GM12878 (cell line): ENCODE measurements around the gene TEPSIN. TPM values are rescaled to one million over a fixed set of nuclear protein-coding genes. Genes with fewer than 3 reads are reported as not detected.

ENCODE experiments used
- ATAC-seq: fragments of 200-7000 bp; cut with Tn5 transposase; 3 replicates; pipeline ENCODE4 v1.9.1; 2020; ENCODE audit warnings: mild to moderate bottlenecking, moderate library complexity
- BruUV-seq: library from RNA; stranded (reverse); fragments of 400-500 nt; replicated peaks from 2 replicates; lab custom pipeline; 2021; lab: Mats Ljungman, UMichigan
- CTCF ChIA-PET: fragments of 300-600 bp; sonication (Branson Sonifier 250); formaldehyde crosslinking; extraction: SDS; loops from one replicate; lab custom pipeline; 2021; ENCODE audit warnings: inconsistent platforms; lab: Yijun Ruan, JAX
- POLR2A ChIA-PET: fragments of 350-600 bp; formaldehyde crosslinking; extraction: SDS; loops from one replicate; lab custom pipeline; 2021; ENCODE audit warnings: inconsistent platforms; lab: Charles Lee
- RAD21 ChIA-PET: fragments of 300-600 bp; sonication (Branson Sonifier 250); formaldehyde crosslinking; loops from one replicate; lab custom pipeline; 2023; ENCODE audit warnings: antibody characterized with exemption; ENCODE audit not compliant: unreplicated experiment; lab: Charles Lee
- SMC1A ChIA-PET: fragments of 300-600 bp; sonication (Branson Sonifier 250); formaldehyde crosslinking; loops from one replicate; lab custom pipeline; 2023; ENCODE audit not compliant: unreplicated experiment, uncharacterized antibody; lab: Charles Lee
- DNase-seq: peaks from one replicate; pipeline ENCODE4 v3.0.0-alpha.2; 2011; ENCODE audit warnings: low read depth, low spot score
- FAIRE-seq: peaks from 3 replicates; lab custom pipeline; 2011; peaks lifted over from hg19 to GRCh38; lab: Jason Lieb, UNC
- H2AFZ ChIP-seq: 2 replicates; pipeline ENCODE4 v1.6.0; 2011; ENCODE audit warnings: low read depth, low read length, control low read depth; ENCODE audit not compliant: control insufficient read depth
- H3K27ac ChIP-seq: 2 replicates; pipeline ENCODE4 v1.5.1; 2011; ENCODE audit warnings: control low read depth; ENCODE audit not compliant: control insufficient read depth, insufficient read depth
- H3K27me3 ChIP-seq, 2 experiments: replicated peaks in 1 of 2; 2 replicates each; pipeline versions ENCODE4 v1.6.0 to v1.6.1; 2011; ENCODE audit warnings: low read length in 1 of 2; ENCODE audit not compliant: control insufficient read depth in 2 of 2, insufficient read depth in 2 of 2
- H3K36me3 ChIP-seq, 2 experiments: 2 replicates each; pipeline ENCODE4 v1.5.1; 2011; ENCODE audit warnings: low read length in 1 of 2; ENCODE audit not compliant: control insufficient read depth in 2 of 2, insufficient read depth in 2 of 2
- H3K4me1 ChIP-seq: 2 replicates; pipeline ENCODE4 v1.6.1; 2011; ENCODE audit warnings: mild to moderate bottlenecking, low read length, moderate library complexity, mixed read lengths; ENCODE audit not compliant: control insufficient read depth, insufficient read depth
- H3K4me2 ChIP-seq: 2 replicates; pipeline ENCODE4 v1.6.0; 2011; ENCODE audit warnings: control low read depth; ENCODE audit not compliant: control insufficient read depth, insufficient read depth
- H3K4me3 ChIP-seq: fragments of 200-600 bp; sonication (generic); 2 replicates; pipeline ENCODE4 v1.5.1; 2016
- H3K79me2 ChIP-seq: 2 replicates; pipeline ENCODE4 v1.6.0; 2011; ENCODE audit warnings: low read length; ENCODE audit not compliant: control insufficient read depth, insufficient read depth
- H3K9ac ChIP-seq: 2 replicates; pipeline ENCODE4 v1.8.0; 2011; ENCODE audit warnings: low read length, control low read depth, mixed read lengths; ENCODE audit not compliant: control insufficient read depth, insufficient read depth
- H3K9me3 ChIP-seq: replicated peaks from 3 replicates; pipeline ENCODE4 v1.5.1; 2011; ENCODE audit warnings: mild to moderate bottlenecking, low read length; ENCODE audit not compliant: control insufficient read depth, insufficient read depth
- H4K20me1 ChIP-seq: 2 replicates; pipeline ENCODE4 v1.6.0; 2011; ENCODE audit not compliant: control insufficient read depth, insufficient read depth
- CHD1 ChIP-seq: IDR thresholded peaks from 2 replicates; pipeline ENCODE4 v1.6.1; 2012; ENCODE audit warnings: low read depth, low read length, improper control_type of control experiment
- HDAC2 ChIP-seq: fragments of 200-600 bp; sonication (generic); IDR thresholded peaks from 2 replicates; pipeline ENCODE4 v1.6.1; 2017
- MEF2A ChIP-seq: IDR thresholded peaks from 2 replicates; pipeline ENCODE4 v1.6.1; 2011; ENCODE audit warnings: low read depth, mild to moderate bottlenecking, low read length, moderate library complexity; ENCODE audit not compliant: insufficient read depth
- MEF2B ChIP-seq: fragments of 450-650 bp; IDR thresholded peaks from 2 replicates; pipeline ENCODE4 v1.6.1; 2018; ENCODE audit warnings: mild to moderate bottlenecking, moderate library complexity; ENCODE audit not compliant: partially characterized antibody, poor library complexity, severe bottlenecking
- MTA2 ChIP-seq: fragments of 450-650 bp; IDR thresholded peaks from 2 replicates; pipeline ENCODE4 v1.6.1; 2016; ENCODE audit warnings: low read depth, mild to moderate bottlenecking, moderate library complexity
- RB1 ChIP-seq: fragments of 450-650 bp; formaldehyde crosslinking; IDR thresholded peaks from 2 replicates; pipeline ENCODE4 v1.6.1; 2017; ENCODE audit warnings: mild to moderate bottlenecking, borderline replicate concordance
- SIN3A ChIP-seq: IDR thresholded peaks from 2 replicates; pipeline ENCODE4 v1.6.1; 2012; ENCODE audit warnings: low read depth, low read length, improper control_type of control experiment
- SMAD5 ChIP-seq: IDR thresholded peaks from 2 replicates; pipeline ENCODE4 v1.6.1; 2016; ENCODE audit warnings: antibody characterized with exemption, low read depth
- ZZZ3 ChIP-seq: IDR thresholded peaks from 2 replicates; pipeline ENCODE4 v1.6.1; 2011; ENCODE audit warnings: low read depth; ENCODE audit not compliant: control insufficient read depth, insufficient read length
- WGBS: methylation state at CpG from one replicate; pipeline ENCODE4 v1.1.6; 2016; ENCODE audit warnings: low lambda C conversion rate; ENCODE audit not compliant: insufficient replicate concordance, insufficient coverage; ENCODE audit errors: missing lambda C conversion rate; 5-methylcytosine and 5-hydroxymethylcytosine counted together
- in situ Hi-C: fragments of 300-500 bp; cut with MboI; formaldehyde crosslinking; loops from 9 replicates; pipeline ENCODE4 v1.14.3; 2018; ENCODE audit warnings: mixed read lengths
- intact Hi-C: fragments of 100-400 bp; cut with micrococcal nuclease; formaldehyde crosslinking; loops from one replicate; pipeline ENCODE4 v1.14.2; 2022; ENCODE audit not compliant: unreplicated experiment
- polyA plus RNA-seq, 11 experiments: library from polyadenylated mRNA; depleted of rRNA in 4 of 11; unstranded in 6 of 11; stranded (reverse) in 5 of 11; fragments of >200 nt; fragmentation: Nextera tagmentation in 4 of 11; fragmentation: Illumina TruSeq in 1 of 11; extraction: Ambion mirVana in 4 of 11; extraction: Trizol in 1 of 11; gene quantifications; 1 replicate in 1 of 11; 2 replicates in 10 of 11; pipeline versions ENCODE4 v1.2.1 to v1.2.3, GENCODE V29; 2011 to 2016; ENCODE audit warnings: inconsistent platforms in 2 of 11, missing spikeins in 2 of 11, low read depth in 1 of 11
- total RNA-seq, 4 experiments: library from RNA; depleted of rRNA in 3 of 4; stranded (reverse); fragments of >200 nt in 3 of 4; fragmentation: Illumina TruSeq in 1 of 4; extraction: Trizol in 1 of 4; gene quantifications; 2 replicates each; pipeline versions ENCODE4 v1.2.1 to v1.2.3, GENCODE V29; 2013 to 2021
- TF ChIP-seq, protein P1 (sequence below): IDR thresholded peaks from 2 replicates; pipeline ENCODE4 v1.6.1; 2012; ENCODE audit warnings: mild to moderate bottlenecking, low read depth, low read length
- TF ChIP-seq, protein P2 (sequence below): fragments of 450-650 bp; IDR thresholded peaks from 2 replicates; pipeline ENCODE4 v1.6.1; 2018; ENCODE audit warnings: borderline replicate concordance, mild to moderate bottlenecking; ENCODE audit not compliant: partially characterized antibody
- TF ChIP-seq, protein P3 (sequence below): fragments of 450-650 bp; IDR thresholded peaks from 2 replicates; pipeline ENCODE4 v1.6.1; 2017; ENCODE audit warnings: antibody characterized with exemption, mild to moderate bottlenecking, moderate library complexity

Gene TEPSIN
- total and polyA plus RNA-seq, 10 of the 15 experiments (the other 5 are each of a cell fraction or from before 2014, with no cell fraction given) = 0.87 to 36.7 (median 5.3) TPM

DNA sequence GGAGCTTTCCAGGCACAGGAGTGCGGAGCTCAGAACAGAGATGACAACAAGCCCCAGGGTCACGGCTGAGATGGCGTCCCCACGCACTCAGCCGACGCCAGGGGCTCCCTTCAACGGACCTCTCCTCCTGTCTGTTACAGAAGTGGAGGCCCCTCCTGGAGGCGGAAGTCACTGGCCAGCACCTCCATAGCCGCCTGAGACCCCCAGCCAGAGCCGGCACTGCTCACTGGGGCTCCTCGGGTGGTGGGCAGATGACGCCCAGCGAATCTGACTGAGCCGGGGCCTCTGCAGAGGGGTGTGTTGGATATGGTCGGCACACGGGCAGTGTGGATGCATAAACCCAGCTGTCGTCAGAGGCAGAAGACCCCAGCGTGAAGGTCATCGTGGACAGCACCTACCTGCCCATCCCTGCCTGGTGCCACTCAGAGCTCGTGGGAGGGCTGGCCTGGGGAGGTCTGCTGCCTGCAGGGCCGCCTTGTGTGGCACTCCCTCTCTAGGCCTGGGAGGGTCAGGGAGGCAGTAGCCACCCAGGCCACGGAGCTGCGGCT lies 20.3 kb upstream of the TEPSIN start:
- in situ Hi-C loops (loop anchor here (5.0 kb wide), 1 partner anchor 218 kb away; no protein-coding TSS in a partner anchor), intact Hi-C loops (loop anchor here (10.0 kb wide), 1 partner anchor 256 kb away; the partner anchor contains the start of gene ACTG1)
- H2AFZ ChIP-seq = no peak overlapping the region
- FAIRE-seq (no peak), DNase-seq (no peak), ATAC-seq (no peak)
- peaks cover 9 to 22% of the 10 kb centered on the region in 2 experiments; a peak in 3 of 4 replicates for H3K36me3 ChIP-seq
- WGBS = 81% methylated on average over 23 of the region's 23 CpGs
- POLR2A ChIA-PET = interaction anchor here (0.6 kb wide), 1 partner anchor 12 kb away, joined by 6 read pairs; no protein-coding TSS in a partner anchor
- RAD21 ChIA-PET = no interaction called here
- H3K27me3 ChIP-seq = no peaks in the 10 kb centered on the region
- no peak overlapping the region for H3K9ac ChIP-seq
- H3K27ac ChIP-seq = no peak overlapping the region
- no peaks in the 10 kb centered on the region for H3K79me2 ChIP-seq
- no peaks in the 10 kb centered on the region for H3K4me1 ChIP-seq
- CTCF ChIA-PET = interaction anchor here (0.8 to 1.2 kb wide), 2 partner anchors 226 to 342 kb away, joined by 3 read pairs; no protein-coding TSS in a partner anchor
- SMC1A ChIA-PET = no interaction called here
- BruUV-seq = no TSS peak
- H3K4me3 ChIP-seq = no peak overlapping the region
- no peaks in the 10 kb centered on the region for H3K9me3 ChIP-seq
- H4K20me1 ChIP-seq = no peaks in the 10 kb centered on the region
- no peak overlapping the region for H3K4me2 ChIP-seq
- TF ChIP-seq MEF2B (no peak), CHD1 (no peak), RB1 (no peak), MEF2A (no peak), HDAC2 (no peak), ZZZ3 (no peak), SIN3A (no peak), SMAD5 (no peak), MTA2 (no peak)
- TF ChIP-seq, protein P1, sequence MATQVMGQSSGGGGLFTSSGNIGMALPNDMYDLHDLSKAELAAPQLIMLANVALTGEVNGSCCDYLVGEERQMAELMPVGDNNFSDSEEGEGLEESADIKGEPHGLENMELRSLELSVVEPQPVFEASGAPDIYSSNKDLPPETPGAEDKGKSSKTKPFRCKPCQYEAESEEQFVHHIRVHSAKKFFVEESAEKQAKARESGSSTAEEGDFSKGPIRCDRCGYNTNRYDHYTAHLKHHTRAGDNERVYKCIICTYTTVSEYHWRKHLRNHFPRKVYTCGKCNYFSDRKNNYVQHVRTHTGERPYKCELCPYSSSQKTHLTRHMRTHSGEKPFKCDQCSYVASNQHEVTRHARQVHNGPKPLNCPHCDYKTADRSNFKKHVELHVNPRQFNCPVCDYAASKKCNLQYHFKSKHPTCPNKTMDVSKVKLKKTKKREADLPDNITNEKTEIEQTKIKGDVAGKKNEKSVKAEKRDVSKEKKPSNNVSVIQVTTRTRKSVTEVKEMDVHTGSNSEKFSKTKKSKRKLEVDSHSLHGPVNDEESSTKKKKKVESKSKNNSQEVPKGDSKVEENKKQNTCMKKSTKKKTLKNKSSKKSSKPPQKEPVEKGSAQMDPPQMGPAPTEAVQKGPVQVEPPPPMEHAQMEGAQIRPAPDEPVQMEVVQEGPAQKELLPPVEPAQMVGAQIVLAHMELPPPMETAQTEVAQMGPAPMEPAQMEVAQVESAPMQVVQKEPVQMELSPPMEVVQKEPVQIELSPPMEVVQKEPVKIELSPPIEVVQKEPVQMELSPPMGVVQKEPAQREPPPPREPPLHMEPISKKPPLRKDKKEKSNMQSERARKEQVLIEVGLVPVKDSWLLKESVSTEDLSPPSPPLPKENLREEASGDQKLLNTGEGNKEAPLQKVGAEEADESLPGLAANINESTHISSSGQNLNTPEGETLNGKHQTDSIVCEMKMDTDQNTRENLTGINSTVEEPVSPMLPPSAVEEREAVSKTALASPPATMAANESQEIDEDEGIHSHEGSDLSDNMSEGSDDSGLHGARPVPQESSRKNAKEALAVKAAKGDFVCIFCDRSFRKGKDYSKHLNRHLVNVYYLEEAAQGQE = no peak
- TF ChIP-seq, protein P2, sequence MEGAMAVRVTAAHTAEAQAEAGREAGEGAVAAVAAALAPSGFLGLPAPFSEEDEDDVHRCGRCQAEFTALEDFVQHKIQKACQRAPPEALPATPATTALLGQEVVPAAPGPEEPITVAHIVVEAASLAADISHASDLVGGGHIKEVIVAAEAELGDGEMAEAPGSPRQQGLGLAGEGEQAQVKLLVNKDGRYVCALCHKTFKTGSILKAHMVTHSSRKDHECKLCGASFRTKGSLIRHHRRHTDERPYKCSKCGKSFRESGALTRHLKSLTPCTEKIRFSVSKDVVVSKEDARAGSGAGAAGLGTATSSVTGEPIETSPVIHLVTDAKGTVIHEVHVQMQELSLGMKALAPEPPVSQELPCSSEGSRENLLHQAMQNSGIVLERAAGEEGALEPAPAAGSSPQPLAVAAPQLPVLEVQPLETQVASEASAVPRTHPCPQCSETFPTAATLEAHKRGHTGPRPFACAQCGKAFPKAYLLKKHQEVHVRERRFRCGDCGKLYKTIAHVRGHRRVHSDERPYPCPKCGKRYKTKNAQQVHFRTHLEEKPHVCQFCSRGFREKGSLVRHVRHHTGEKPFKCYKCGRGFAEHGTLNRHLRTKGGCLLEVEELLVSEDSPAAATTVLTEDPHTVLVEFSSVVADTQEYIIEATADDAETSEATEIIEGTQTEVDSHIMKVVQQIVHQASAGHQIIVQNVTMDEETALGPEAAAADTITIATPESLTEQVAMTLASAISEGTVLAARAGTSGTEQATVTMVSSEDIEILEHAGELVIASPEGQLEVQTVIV = no peak
- TF ChIP-seq, protein P3, sequence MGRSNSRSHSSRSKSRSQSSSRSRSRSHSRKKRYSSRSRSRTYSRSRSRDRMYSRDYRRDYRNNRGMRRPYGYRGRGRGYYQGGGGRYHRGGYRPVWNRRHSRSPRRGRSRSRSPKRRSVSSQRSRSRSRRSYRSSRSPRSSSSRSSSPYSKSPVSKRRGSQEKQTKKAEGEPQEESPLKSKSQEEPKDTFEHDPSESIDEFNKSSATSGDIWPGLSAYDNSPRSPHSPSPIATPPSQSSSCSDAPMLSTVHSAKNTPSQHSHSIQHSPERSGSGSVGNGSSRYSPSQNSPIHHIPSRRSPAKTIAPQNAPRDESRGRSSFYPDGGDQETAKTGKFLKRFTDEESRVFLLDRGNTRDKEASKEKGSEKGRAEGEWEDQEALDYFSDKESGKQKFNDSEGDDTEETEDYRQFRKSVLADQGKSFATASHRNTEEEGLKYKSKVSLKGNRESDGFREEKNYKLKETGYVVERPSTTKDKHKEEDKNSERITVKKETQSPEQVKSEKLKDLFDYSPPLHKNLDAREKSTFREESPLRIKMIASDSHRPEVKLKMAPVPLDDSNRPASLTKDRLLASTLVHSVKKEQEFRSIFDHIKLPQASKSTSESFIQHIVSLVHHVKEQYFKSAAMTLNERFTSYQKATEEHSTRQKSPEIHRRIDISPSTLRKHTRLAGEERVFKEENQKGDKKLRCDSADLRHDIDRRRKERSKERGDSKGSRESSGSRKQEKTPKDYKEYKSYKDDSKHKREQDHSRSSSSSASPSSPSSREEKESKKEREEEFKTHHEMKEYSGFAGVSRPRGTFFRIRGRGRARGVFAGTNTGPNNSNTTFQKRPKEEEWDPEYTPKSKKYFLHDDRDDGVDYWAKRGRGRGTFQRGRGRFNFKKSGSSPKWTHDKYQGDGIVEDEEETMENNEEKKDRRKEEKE = no peak
